Endothelial cell of umbilical vein (primary cell): ENCODE results near the gene MROH7. TPM values are rescaled to one million over a fixed set of nuclear protein-coding genes. Genes with fewer than 3 reads are reported as not detected.

Source experiments
- BruUV-seq: library from RNA; stranded (reverse); fragments of 400-500 nt; replicated peaks from 2 replicates; lab custom pipeline; 2021; lab: Mats Ljungman, UMichigan
- CTCF ChIA-PET: fragments of 300-600, 350-600 bp; sonication (Branson Sonifier 250); formaldehyde crosslinking; loops from one replicate; lab custom pipeline; 2021; ENCODE audit warnings: antibody characterized with exemption, inconsistent platforms; lab: Charles Lee
- POLR2A ChIA-PET: fragments of 300-600, 350-600 bp; sonication (Branson Sonifier 250); formaldehyde crosslinking; loops from one replicate; lab custom pipeline; 2021; ENCODE audit warnings: antibody characterized with exemption, inconsistent platforms; lab: Charles Lee
- DNase-seq: peaks from one replicate; pipeline ENCODE4 v3.0.0-alpha.2; 2011; ENCODE audit warnings: low read depth, low spot score
- FAIRE-seq: peaks from 2 replicates; lab custom pipeline; 2011; peaks lifted over from hg19 to GRCh38; lab: Jason Lieb, UNC
- H2AFZ ChIP-seq: 2 replicates; pipeline ENCODE4 v1.6.0; 2012; ENCODE audit warnings: low read depth, low read length, control low read depth, inconsistent platforms
- H3K27ac ChIP-seq: 2 replicates; pipeline ENCODE4 v1.5.1; 2011; ENCODE audit warnings: low read depth, mild to moderate bottlenecking, control low read depth, low read length, moderate library complexity; ENCODE audit not compliant: insufficient read depth
- H3K27me3 ChIP-seq, 2 experiments: 2 replicates each; pipeline versions ENCODE4 v1.6.0 to v1.6.1; 2011; ENCODE audit warnings: low read length in 2 of 2, mixed read lengths in 1 of 2; ENCODE audit not compliant: control insufficient read depth in 2 of 2, insufficient read depth in 2 of 2
- H3K36me3 ChIP-seq, 2 experiments: 2 replicates in 1 of 2; 3 replicates in 1 of 2; pipeline ENCODE4 v1.5.1; 2011; ENCODE audit warnings: low read length in 2 of 2, mild to moderate bottlenecking in 1 of 2, moderate library complexity in 1 of 2; ENCODE audit not compliant: control insufficient read depth in 2 of 2, insufficient read depth in 2 of 2; ENCODE audit errors: extremely low read depth in 1 of 2
- H3K4me1 ChIP-seq: 3 replicates; pipeline ENCODE4 v1.5.1; 2011; ENCODE audit warnings: mild to moderate bottlenecking, low read length; ENCODE audit not compliant: control insufficient read depth, insufficient read depth; ENCODE audit errors: extremely low read depth
- H3K4me2 ChIP-seq: 2 replicates; pipeline ENCODE4 v1.6.1; 2011; ENCODE audit warnings: low read length, control low read depth, mixed read lengths; ENCODE audit not compliant: insufficient read depth
- H3K4me3 ChIP-seq, 3 experiments: fragments of 200-600 bp in 1 of 3; sonication (generic), shearing (Covaris generic) in 1 of 3; replicated peaks in 1 of 3; 2 replicates each; pipeline ENCODE4 v1.5.1; 2011 to 2016; ENCODE audit warnings: control low read depth in 3 of 3, low read length in 3 of 3, mild to moderate bottlenecking in 2 of 3, inconsistent platforms in 1 of 3, low read depth in 1 of 3, moderate library complexity in 1 of 3; ENCODE audit not compliant: insufficient read depth in 1 of 3
- H3K79me2 ChIP-seq: 2 replicates; pipeline ENCODE4 v1.6.0; 2012; ENCODE audit warnings: low read length, inconsistent platforms; ENCODE audit not compliant: control insufficient read depth, insufficient read depth
- H3K9ac ChIP-seq: replicated peaks from 2 replicates; pipeline ENCODE3; 2011; ENCODE audit warnings: low read length, control low read depth; ENCODE audit not compliant: insufficient read depth; ENCODE audit errors: extremely low read depth
- H3K9me1 ChIP-seq: replicated peaks from 3 replicates; pipeline ENCODE4 v1.6.0; 2011; ENCODE audit warnings: mild to moderate bottlenecking, low read length; ENCODE audit not compliant: control insufficient read depth, insufficient read depth; ENCODE audit errors: extremely low read depth
- H3K9me3 ChIP-seq: replicated peaks from 2 replicates; pipeline ENCODE4 v1.5.1; 2012; ENCODE audit warnings: low read length, inconsistent platforms; ENCODE audit not compliant: control insufficient read depth, insufficient read depth
- H4K20me1 ChIP-seq: replicated peaks from 2 replicates; pipeline ENCODE3; 2011; ENCODE audit warnings: mild to moderate bottlenecking, low read length; ENCODE audit not compliant: control insufficient read depth, insufficient read depth; ENCODE audit errors: extremely low read depth
- CTCF ChIP-seq, 2 donors: IDR thresholded peaks; 1 replicate in 1 of 2; 2 replicates in 1 of 2; pipeline ENCODE4 v1.5.1; 2011; ENCODE audit warnings: low read length in 2 of 2, mild to moderate bottlenecking in 2 of 2, moderate library complexity in 2 of 2, control low read depth in 1 of 2, inconsistent platforms in 1 of 2, low read depth in 1 of 2; ENCODE audit not compliant: insufficient read depth in 1 of 2; ENCODE audit errors: extremely low read depth in 1 of 2
- EZH2 ChIP-seq: IDR thresholded peaks from 2 replicates; pipeline ENCODE4 v1.6.1; 2012; ENCODE audit warnings: borderline replicate concordance, low read depth, mild to moderate bottlenecking, moderate library complexity, low read length, inconsistent platforms; ENCODE audit not compliant: severe bottlenecking
- FOS ChIP-seq: IDR thresholded peaks from 2 replicates; pipeline ENCODE4 v1.6.1; 2011; ENCODE audit warnings: mild to moderate bottlenecking, low read length, moderate library complexity, borderline replicate concordance; ENCODE audit not compliant: insufficient read depth
- GATA2 ChIP-seq: IDR thresholded peaks from 2 replicates; pipeline ENCODE4 v1.7.0; 2011; ENCODE audit warnings: low read depth, mild to moderate bottlenecking, moderate library complexity, mixed read lengths, low read length; ENCODE audit not compliant: insufficient read length, insufficient read depth
- JUN ChIP-seq: IDR thresholded peaks from 2 replicates; pipeline ENCODE4 v1.6.1; 2011; ENCODE audit warnings: borderline replicate concordance, low read depth; ENCODE audit not compliant: insufficient read length, insufficient read depth
- MAX ChIP-seq: IDR thresholded peaks from 2 replicates; pipeline ENCODE4 v1.6.1; 2011; ENCODE audit not compliant: insufficient read depth, insufficient read length
- MYC ChIP-seq: IDR thresholded peaks from one replicate; pipeline ENCODE4 v1.6.1; 2011; ENCODE audit warnings: mild to moderate bottlenecking, low read depth, low read length
- POLR2A ChIP-seq: IDR thresholded peaks from 2 replicates; pipeline ENCODE4 v1.6.1; 2012; ENCODE audit warnings: low read depth, mild to moderate bottlenecking, control low read depth, low read length
- dilution Hi-C: fragments of 300-500 bp; cut with MboI; formaldehyde crosslinking; loops from one replicate; pipeline ENCODE4 v1.15.0; 2019; ENCODE audit warnings: low sequenced_read_pairs; ENCODE audit not compliant: extremely low pct_ligation_motif_present
- intact Hi-C: fragments of 100-400 bp; cut with micrococcal nuclease; formaldehyde crosslinking; loops from one replicate; pipeline ENCODE4 v1.10.0; 2022
- polyA plus RNA-seq, 4 experiments: library from polyadenylated mRNA; depleted of rRNA in 3 of 4; stranded (reverse) in 3 of 4; unstranded in 1 of 4; fragments of >200 nt; gene quantifications; 2 replicates each; pipeline versions ENCODE4 v1.2.1 to v1.2.3, GENCODE V29; 2011 to 2012; ENCODE audit warnings: missing spikeins in 1 of 4
- total RNA-seq: library from RNA; stranded (reverse); gene quantifications from 2 replicates; pipeline ENCODE4 v1.2.3, GENCODE V29; 2021

MROH7 gene
- total and polyA plus RNA-seq, 2 donors (not counting 3 experiments of a cell fraction or from before 2014, with no cell fraction given) = 0.06 to 0.24 TPM

GRCh38 chr1:54698346-54698745 lies 56.8 kb downstream of the MROH7 start:
- intact Hi-C loops (no loop called here), dilution Hi-C loops (no loop called here)
- TF ChIP-seq JUN (no peak), MAX (no peak), MYC (no peak), EZH2 (no peak), GATA2 (no peak), FOS (no peak), CTCF (IDR thresholded peaks at IDR 0.05; ENCODE audit: extremely low read depth in 1 of 2, insufficient read depth in 1 of 2, low read depth in 1 of 2, low read length in 2 of 2) (no peak), POLR2A (no peak)
- Histone ChIP-seq H3K4me1 (no peaks in the 10 kb centered on the region), H3K9ac (no peak overlapping the region), H3K4me2 (no peak overlapping the region), H3K4me3 (no peak overlapping the region), H3K9me3 (no peaks in the 10 kb centered on the region), H3K36me3 (no peaks in the 10 kb centered on the region), H3K27ac (no peak overlapping the region), H3K79me2 (no peaks in the 10 kb centered on the region), H3K27me3 (peaks cover 0 to 2% of the 10 kb centered on the region in 2 experiments), H2AFZ (no peak overlapping the region), H3K9me1 (no peaks in the 10 kb centered on the region), H4K20me1 (no peaks in the 10 kb centered on the region)
- POLR2A ChIA-PET = no interaction called here
- no peak for DNase-seq
- CTCF ChIA-PET = no interaction called here
- no peak for FAIRE-seq
- BruUV-seq = no TSS peak
